IMR-90 (cell line): ENCODE data around the gene NME4.

ENCODE experiments used
- CHD1 ChIP-seq: IDR thresholded peaks from 2 replicates; pipeline ENCODE4 v1.6.1; 2012; ENCODE audit warnings: low read depth, low read length, improper control_type of control experiment
- POLR2A ChIP-seq: IDR thresholded peaks from 2 replicates; pipeline ENCODE4 v1.6.1; 2012; ENCODE audit warnings: mild to moderate bottlenecking, low read depth, low read length
- SMC3 ChIP-seq: fragments of 150-350 bp; IDR thresholded peaks from 2 replicates; pipeline ENCODE4 v1.6.1; 2016; ENCODE audit warnings: low read depth, mild to moderate bottlenecking, antibody characterized with exemption, low read length, moderate library complexity
- TF ChIP-seq, protein P1 (sequence below): conservative IDR thresholded peaks from 2 replicates; pipeline ENCODE4 v1.5.1; 2012; ENCODE audit warnings: mild to moderate bottlenecking, low read depth, low read length, improper control_type of control experiment
- TF ChIP-seq, protein P2 (sequence below): fragments of 150-350 bp; IDR thresholded peaks from 2 replicates; pipeline ENCODE4 v1.6.1; 2016; ENCODE audit warnings: low read depth, mild to moderate bottlenecking, low read length, moderate library complexity, borderline replicate concordance

DNA sequence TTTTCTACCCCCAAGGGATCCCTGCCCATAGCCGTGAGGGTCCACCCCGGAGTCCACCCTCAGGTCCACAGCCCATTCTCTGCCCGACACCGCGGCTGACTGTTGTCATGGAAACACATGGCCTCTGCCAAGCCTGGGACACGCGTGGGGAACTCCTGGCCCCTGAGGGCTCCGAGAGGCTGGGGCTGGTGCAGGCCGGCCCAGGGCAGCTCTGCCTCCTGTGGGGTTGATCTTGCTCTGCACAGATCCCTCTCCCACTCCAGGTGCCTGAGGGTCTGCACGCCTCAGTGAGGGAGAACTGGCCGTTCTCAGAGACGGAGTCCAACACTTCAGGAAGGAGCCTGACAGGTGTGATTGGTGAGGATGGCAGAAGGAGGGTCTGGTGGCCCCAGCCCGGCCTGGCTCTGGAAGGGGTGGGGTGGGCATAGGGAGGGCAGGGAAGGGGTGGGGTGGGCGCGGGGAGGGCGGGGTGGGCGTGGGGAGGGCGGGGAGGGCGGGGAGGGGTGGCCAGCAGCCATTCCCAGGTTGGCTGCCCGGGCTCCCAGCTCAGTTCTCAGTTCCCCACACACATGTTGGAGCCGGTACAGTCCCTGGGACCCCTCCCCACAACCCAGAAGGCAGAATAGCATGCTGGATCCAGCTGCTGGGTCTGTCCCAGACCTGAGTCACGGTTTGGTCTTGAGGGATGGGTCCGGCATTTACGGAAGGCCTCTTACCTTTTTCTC, 33.1 kb upstream of the NME4 start:
- no peak for TF ChIP-seq POLR2A
- TF ChIP-seq SMC3: no peak
- TF ChIP-seq, protein P1, sequence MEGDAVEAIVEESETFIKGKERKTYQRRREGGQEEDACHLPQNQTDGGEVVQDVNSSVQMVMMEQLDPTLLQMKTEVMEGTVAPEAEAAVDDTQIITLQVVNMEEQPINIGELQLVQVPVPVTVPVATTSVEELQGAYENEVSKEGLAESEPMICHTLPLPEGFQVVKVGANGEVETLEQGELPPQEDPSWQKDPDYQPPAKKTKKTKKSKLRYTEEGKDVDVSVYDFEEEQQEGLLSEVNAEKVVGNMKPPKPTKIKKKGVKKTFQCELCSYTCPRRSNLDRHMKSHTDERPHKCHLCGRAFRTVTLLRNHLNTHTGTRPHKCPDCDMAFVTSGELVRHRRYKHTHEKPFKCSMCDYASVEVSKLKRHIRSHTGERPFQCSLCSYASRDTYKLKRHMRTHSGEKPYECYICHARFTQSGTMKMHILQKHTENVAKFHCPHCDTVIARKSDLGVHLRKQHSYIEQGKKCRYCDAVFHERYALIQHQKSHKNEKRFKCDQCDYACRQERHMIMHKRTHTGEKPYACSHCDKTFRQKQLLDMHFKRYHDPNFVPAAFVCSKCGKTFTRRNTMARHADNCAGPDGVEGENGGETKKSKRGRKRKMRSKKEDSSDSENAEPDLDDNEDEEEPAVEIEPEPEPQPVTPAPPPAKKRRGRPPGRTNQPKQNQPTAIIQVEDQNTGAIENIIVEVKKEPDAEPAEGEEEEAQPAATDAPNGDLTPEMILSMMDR: no peak
- no peak for TF ChIP-seq CHD1
- TF ChIP-seq, protein P2, sequence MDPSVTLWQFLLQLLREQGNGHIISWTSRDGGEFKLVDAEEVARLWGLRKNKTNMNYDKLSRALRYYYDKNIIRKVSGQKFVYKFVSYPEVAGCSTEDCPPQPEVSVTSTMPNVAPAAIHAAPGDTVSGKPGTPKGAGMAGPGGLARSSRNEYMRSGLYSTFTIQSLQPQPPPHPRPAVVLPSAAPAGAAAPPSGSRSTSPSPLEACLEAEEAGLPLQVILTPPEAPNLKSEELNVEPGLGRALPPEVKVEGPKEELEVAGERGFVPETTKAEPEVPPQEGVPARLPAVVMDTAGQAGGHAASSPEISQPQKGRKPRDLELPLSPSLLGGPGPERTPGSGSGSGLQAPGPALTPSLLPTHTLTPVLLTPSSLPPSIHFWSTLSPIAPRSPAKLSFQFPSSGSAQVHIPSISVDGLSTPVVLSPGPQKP: no peak
